ENCODE measurements around the gene DPM2.

Gene DPM2, protein sequence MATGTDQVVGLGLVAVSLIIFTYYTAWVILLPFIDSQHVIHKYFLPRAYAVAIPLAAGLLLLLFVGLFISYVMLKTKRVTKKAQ

DNA sequence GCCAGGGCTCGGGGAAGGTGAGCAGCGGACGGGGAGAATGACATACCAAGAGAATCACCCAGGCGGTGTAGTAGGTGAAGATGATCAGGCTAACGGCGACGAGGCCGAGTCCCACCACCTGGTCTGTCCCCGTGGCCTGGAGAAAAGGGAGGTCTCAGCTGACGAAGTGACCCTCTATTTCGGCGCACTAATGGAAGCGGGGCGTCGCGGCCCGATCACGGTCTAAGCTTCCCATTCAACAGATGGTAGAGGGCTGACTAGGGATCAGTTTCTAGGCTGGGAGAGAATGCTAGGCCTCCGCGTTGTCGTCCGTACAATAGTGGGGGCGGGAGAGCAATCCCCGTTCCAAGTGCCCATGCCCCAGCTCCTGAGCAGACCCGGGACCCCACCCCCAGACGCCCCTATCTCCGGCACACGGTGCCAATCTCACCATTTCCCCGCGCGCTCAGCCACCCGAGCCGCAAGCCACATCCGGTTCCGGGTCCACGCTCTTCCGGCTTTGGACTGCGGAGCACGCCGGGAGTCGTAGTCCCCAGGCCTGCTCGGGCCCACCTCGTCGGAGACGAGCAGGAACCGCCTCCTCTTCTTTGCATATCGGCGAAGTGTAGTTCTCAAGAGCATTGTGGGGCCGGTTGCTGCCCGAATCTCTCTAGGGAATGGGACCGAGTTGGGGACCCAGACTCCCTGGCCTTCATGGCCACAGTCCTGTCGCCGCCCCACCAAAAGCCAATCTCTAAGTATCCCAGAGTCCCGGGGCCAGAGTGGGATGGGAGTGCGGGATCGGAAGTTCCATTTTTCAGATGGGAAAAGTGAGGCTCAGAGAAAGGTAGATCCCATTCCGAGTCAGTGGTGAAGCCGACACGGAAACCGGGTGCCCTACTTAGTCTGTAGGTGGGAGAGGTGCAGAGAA, at the start of gene DPM2:
Gene DPM2, minus strand, starts transcription at position 467 of the 910 bp plus-strand sequence. Its CDS starts 34 bp downstream, at position 433.
- H3K4me3 ChIP-seq (ENCODE audit: low read depth, low read length): peak within 1 kb of the TSS; percentile 88
- peak; percentile 90 for DNase-seq (ENCODE audit: low read depth)

DNA sequence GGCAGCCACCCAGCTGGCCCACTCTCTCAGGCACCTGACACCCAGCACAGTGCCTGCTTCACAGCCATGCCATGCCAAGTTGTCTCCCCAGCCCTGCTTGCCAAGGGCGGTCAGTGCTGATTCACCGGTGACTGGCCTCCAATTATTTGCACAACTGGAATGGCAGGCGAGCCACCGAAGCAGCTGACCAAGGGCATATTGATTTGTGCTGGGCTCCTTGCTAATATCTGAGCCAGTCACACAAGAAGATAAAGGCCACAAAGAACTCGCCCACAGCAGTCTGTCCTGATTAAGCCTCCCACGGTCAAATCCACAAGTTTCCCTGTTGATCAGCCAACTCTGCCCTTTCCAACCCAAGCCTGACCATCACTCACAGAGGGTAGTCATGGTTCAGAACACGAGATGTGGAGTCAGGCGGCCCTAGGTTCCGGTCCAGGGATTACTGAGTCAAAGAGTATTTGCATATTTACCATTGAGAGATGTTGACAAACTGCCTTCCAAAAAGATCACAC, 49.5 kb upstream of the DPM2 start:
- no peak for DNase-seq (ENCODE audit: low read depth)
- TF ChIP-seq, protein P1, sequence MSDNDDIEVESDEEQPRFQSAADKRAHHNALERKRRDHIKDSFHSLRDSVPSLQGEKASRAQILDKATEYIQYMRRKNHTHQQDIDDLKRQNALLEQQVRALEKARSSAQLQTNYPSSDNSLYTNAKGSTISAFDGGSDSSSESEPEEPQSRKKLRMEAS (IDR thresholded peaks at IDR 0.05; ENCODE audit: low read depth, low read length): no peak
- TF ChIP-seq MYC (IDR thresholded peaks at IDR 0.05; ENCODE audit: low read depth, low read length): no peak
- TF ChIP-seq POLR2A (IDR thresholded peaks at IDR 0.05; ENCODE audit: extremely low read depth, insufficient read length): no peak
- TF ChIP-seq, protein P2, sequence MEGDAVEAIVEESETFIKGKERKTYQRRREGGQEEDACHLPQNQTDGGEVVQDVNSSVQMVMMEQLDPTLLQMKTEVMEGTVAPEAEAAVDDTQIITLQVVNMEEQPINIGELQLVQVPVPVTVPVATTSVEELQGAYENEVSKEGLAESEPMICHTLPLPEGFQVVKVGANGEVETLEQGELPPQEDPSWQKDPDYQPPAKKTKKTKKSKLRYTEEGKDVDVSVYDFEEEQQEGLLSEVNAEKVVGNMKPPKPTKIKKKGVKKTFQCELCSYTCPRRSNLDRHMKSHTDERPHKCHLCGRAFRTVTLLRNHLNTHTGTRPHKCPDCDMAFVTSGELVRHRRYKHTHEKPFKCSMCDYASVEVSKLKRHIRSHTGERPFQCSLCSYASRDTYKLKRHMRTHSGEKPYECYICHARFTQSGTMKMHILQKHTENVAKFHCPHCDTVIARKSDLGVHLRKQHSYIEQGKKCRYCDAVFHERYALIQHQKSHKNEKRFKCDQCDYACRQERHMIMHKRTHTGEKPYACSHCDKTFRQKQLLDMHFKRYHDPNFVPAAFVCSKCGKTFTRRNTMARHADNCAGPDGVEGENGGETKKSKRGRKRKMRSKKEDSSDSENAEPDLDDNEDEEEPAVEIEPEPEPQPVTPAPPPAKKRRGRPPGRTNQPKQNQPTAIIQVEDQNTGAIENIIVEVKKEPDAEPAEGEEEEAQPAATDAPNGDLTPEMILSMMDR (IDR thresholded peaks at IDR 0.05; ENCODE audit: low read depth, low read length): no peak
- H3K4me3 ChIP-seq (ENCODE audit: low read depth, low read length): no peak overlapping the region

More for the DNA sequence above, at the start of gene DPM2:
- TF ChIP-seq, protein P1 (IDR thresholded peaks at IDR 0.05; ENCODE audit: low read depth, low read length): peak; percentile 67
- TF ChIP-seq, protein P2 (IDR thresholded peaks at IDR 0.05; ENCODE audit: low read depth, low read length): no peak
- peak; percentile 75 for TF ChIP-seq POLR2A (IDR thresholded peaks at IDR 0.05; ENCODE audit: extremely low read depth, insufficient read length)
- peak; percentile 73 for TF ChIP-seq MYC (IDR thresholded peaks at IDR 0.05; ENCODE audit: low read depth, low read length)

DNA sequence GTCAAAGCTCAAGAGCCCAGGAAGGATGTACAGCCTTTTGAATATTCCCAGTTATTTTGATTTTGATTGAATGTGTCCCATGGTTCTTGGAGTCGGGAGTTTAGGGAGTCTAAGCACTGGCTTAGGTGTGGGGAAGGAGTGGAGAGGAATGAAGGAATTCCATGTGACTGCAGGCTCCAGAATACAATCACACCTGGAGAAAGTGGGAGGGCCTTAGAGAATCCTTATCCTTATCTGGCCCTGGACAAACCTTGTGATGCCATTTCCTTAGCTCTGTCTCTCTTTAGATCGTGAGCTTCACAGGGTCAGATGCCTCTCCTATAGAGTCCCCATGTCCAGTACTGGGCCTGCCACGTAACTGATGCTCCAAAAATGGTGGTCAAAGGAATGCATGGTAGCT, 47.4 kb upstream of the DPM2 start:
- TF ChIP-seq MYC (IDR thresholded peaks at IDR 0.05; ENCODE audit: low read depth, low read length) (no peak), POLR2A (IDR thresholded peaks at IDR 0.05; ENCODE audit: extremely low read depth, insufficient read length) (no peak)
- TF ChIP-seq, protein P2 (IDR thresholded peaks at IDR 0.05; ENCODE audit: low read depth, low read length): no peak
- no peak overlapping the region for H3K4me3 ChIP-seq (ENCODE audit: low read depth, low read length)
- no peak for DNase-seq (ENCODE audit: low read depth)

DNA sequence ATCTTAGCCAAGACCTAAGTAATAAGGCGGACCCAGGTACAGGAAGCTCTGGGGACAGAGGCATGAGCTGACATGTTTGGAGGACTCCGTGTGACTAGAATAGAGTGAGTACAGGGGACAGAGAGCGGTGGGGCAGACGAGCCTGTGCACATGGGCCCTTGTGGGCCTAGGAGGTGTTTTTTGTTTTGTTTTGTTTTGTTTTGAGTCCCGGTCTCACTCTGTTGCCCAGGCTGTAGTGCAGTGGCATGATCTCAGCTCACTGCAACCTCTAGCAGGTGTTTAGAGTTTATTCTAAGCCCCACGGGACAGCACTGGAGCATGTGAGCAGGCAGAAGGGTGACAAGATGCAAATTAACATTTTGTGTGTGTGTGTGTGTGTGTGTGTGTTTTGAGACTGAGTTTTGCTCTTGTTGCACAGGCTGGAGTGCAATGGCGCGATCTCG, 46.2 kb upstream of the DPM2 start:
- TF ChIP-seq MYC (IDR thresholded peaks at IDR 0.05; ENCODE audit: low read depth, low read length) (no peak), POLR2A (IDR thresholded peaks at IDR 0.05; ENCODE audit: extremely low read depth, insufficient read length) (no peak)
- TF ChIP-seq, protein P2 (IDR thresholded peaks at IDR 0.05; ENCODE audit: low read depth, low read length): no peak
- TF ChIP-seq, protein P1 (IDR thresholded peaks at IDR 0.05; ENCODE audit: low read depth, low read length): no peak
- no peak for DNase-seq (ENCODE audit: low read depth)
- H3K4me3 ChIP-seq (ENCODE audit: low read depth, low read length): no peak overlapping the region

DNA sequence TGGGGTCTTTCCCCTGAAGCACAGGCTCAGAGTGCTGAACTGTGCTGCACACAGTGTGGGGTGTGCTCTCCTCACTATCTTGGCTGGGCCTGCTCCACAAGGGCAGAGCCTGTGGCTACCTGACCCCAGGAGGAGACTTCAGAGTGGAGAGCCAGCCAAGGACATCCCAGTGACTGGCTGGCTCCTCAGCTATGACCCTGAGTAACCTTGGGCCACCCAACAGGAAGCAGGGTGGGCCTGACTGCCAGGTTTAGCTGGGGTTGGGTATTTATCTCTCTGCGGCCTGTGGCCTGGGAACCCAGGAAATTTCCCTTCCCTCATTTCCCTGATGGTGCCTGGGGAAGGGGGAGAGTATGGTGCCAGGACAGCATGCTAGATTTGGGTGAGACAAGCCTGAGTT, 45.3 kb upstream of the DPM2 start:
- no peak for TF ChIP-seq MYC (IDR thresholded peaks at IDR 0.05; ENCODE audit: low read depth, low read length)
- TF ChIP-seq POLR2A (IDR thresholded peaks at IDR 0.05; ENCODE audit: extremely low read depth, insufficient read length): no peak
- TF ChIP-seq, protein P2 (IDR thresholded peaks at IDR 0.05; ENCODE audit: low read depth, low read length): no peak
- TF ChIP-seq, protein P1 (IDR thresholded peaks at IDR 0.05; ENCODE audit: low read depth, low read length): no peak
- no peak overlapping the region for H3K4me3 ChIP-seq (ENCODE audit: low read depth, low read length)
- no peak for DNase-seq (ENCODE audit: low read depth)

Measured in NB4 (cell line).